ENCODE results near the gene SNX30. TPM values are rescaled to one million over a fixed set of nuclear protein-coding genes. Genes with fewer than 3 reads are reported as not detected.

SNX30 gene
- total RNA-seq, 1 experiment from 2014 or later = 24.8 TPM

- Histone ChIP-seq H3K9me3 (replicated peaks) (no peaks in the 10 kb centered on the region), H3K27ac (no peak overlapping the region), H3K36me3 (peaks cover 2% of the 10 kb centered on the region; the same call in 1 of the 2 replicates), H3K27me3 (no peaks in the 10 kb centered on the region), H3K4me3 (no peak overlapping the region), H3K4me1 (peaks cover 4% of the 10 kb centered on the region; the same call in 1 of the 2 replicates)
- DNase-seq = no peak
These were observed 109.9 kb downstream of the SNX30 start for GRCh38 chr9:112860451-112860850.

DNA sequence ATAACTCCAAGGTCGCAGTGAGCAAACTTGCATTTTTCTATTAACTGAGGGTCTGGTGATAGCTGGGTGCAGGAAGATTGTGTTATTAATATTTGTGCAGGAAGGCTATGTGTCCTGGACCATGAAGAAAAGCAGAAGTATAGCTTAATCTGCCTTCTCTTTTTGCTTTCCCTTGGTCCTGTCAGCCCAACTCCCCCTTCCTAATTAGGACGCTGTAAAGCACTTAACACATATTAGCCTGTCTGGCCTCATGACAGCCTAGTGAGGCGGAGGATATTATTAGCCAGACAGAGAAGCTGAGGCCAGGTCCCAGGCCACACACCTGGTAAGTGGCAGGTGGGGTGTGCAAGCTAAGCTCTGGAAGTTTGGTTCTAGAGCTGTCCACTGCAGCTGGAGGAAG, 110.6 kb downstream of the SNX30 start:
- no peaks in the 10 kb centered on the region for H3K9me3 ChIP-seq (replicated peaks)
- H3K36me3 ChIP-seq = peaks cover 2% of the 10 kb centered on the region; the same call in 1 of the 2 replicates
- no peaks in the 10 kb centered on the region for H3K27me3 ChIP-seq
- no peak for DNase-seq
- peaks cover 4% of the 10 kb centered on the region; the same call in 1 of the 2 replicates for H3K4me1 ChIP-seq
- H3K4me3 ChIP-seq = no peak overlapping the region
- H3K27ac ChIP-seq = no peak overlapping the region

DNA sequence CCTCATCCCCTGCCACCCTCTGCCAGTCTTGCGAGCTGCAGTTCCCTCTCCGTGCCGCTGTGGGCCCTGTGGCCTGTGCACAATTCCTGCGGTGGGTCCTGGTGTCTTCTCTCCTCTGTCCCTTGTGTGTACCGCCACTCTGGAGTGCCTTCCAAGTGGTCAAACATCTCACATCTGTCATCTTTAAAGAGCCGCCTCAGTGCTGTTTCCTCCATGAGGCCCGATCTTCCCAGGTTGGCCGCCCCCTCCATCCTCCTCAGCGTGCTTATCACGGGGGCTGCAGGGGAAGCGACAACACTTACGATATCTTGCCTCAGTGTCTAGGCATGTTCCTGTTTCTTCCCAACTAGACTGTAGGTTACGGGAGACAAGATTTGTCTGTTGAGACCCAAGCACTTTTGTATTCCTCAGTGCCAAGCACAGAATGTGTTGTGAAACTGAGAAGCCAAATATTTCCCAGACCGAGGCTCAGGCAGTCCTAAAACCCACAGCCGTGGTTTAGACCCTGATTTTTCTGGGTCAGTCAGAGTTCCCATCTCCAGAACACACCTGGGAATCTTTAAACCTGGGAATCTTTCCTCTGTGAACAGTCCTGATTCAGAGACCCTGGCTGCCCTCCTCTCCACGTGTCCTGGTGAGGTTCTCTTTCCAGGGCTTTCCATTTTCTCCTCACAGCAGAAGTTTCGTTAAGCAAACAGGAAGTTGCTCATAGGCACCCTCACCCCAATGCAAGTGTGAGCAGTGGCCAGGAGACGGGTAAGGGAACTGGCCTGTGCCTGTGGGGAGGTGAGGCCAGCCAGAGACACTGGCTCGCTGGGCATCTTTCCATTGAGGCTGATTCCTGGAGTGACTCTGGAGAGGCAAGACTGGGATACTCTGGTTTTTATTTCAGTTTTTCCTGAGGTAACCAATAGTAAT, 111.3 kb downstream of the SNX30 start:
- Histone ChIP-seq H3K36me3 (peaks cover 2% of the 10 kb centered on the region; the same call in 1 of the 2 replicates), H3K4me3 (no peak overlapping the region), H3K9me3 (replicated peaks) (no peaks in the 10 kb centered on the region), H3K27ac (no peak overlapping the region), H3K27me3 (no peaks in the 10 kb centered on the region), H3K4me1 (peaks cover under 1% of the 10 kb centered on the region; the same call in 1 of the 2 replicates)
- no peak for DNase-seq

GRCh38 chr9:112863214-112863613, 112.7 kb downstream of the SNX30 start:
- Histone ChIP-seq H3K9me3 (replicated peaks) (no peaks in the 10 kb centered on the region), H3K27me3 (no peaks in the 10 kb centered on the region), H3K36me3 (peaks cover 2% of the 10 kb centered on the region; the same call in 1 of the 2 replicates), H3K4me3 (no peak overlapping the region), H3K27ac (no peak overlapping the region), H3K4me1 (peaks cover under 1% of the 10 kb centered on the region; the same call in 1 of the 2 replicates)
- DNase-seq = no peak

GRCh38 chr9:112863746-112864145, 113.2 kb downstream of the SNX30 start:
- DNase-seq = no peak
- Histone ChIP-seq H3K36me3 (peaks cover 2% of the 10 kb centered on the region; the same call in 1 of the 2 replicates), H3K27ac (no peak overlapping the region), H3K27me3 (no peaks in the 10 kb centered on the region), H3K9me3 (replicated peaks) (no peaks in the 10 kb centered on the region), H3K4me3 (no peak overlapping the region), H3K4me1 (peaks cover 6% of the 10 kb centered on the region)

- H3K4me3 ChIP-seq = no peak overlapping the region
- no peak overlapping the region for H3K27ac ChIP-seq
- H3K9me3 ChIP-seq (replicated peaks) = no peaks in the 10 kb centered on the region
- H3K27me3 ChIP-seq = no peaks in the 10 kb centered on the region
- DNase-seq = no peak
- peaks cover 2% of the 10 kb centered on the region; the same call in 1 of the 2 replicates for H3K36me3 ChIP-seq
- peaks cover 11% of the 10 kb centered on the region for H3K4me1 ChIP-seq
These were observed 113.8 kb downstream of the SNX30 start for GRCh38 chr9:112864403-112864802.

- no peak for DNase-seq
- peaks cover 14% of the 10 kb centered on the region for H3K4me1 ChIP-seq
- no peak overlapping the region for H3K27ac ChIP-seq
- H3K36me3 ChIP-seq = peaks cover 2% of the 10 kb centered on the region; the same call in 1 of the 2 replicates
- no peaks in the 10 kb centered on the region for H3K27me3 ChIP-seq
- H3K9me3 ChIP-seq (replicated peaks) = no peaks in the 10 kb centered on the region
- no peak overlapping the region for H3K4me3 ChIP-seq
These were observed 114.4 kb downstream of the SNX30 start for GRCh38 chr9:112864982-112865381.

DNA sequence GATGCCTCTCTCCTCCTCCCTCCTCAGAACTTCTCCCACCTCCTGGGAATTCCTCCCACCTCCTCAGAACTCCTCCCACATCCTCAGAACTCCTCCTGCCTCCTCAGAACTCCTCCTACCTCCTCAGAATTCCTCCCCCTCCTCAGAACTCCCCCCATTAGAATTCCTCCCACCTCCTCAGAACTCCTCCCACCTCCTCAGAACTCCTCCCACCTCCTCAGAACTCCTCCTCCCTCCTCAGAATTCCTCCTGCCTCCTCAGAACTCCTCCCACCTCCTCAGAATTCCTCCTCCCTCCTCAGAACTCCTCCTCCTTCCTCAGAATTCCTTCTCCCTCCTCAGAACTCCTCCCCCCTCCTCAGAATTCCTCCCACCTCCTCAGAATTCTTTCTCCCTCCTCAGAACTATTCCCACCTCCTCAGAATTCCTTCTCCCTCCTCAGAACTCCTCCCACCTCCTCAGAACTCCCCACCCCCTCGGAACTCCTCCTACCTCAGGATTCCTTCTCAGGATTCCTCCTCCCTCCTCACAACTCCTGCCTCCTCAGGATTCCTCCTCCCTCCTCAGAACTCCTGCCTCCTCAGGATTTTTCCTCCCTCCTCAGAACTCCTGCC, 116.2 kb downstream of the SNX30 start:
- Histone ChIP-seq H3K27me3 (no peaks in the 10 kb centered on the region), H3K36me3 (peaks cover 2% of the 10 kb centered on the region; the same call in 1 of the 2 replicates), H3K27ac (no peak overlapping the region), H3K4me1 (peaks cover 14% of the 10 kb centered on the region), H3K9me3 (replicated peaks) (no peaks in the 10 kb centered on the region), H3K4me3 (no peak overlapping the region)
- DNase-seq = no peak

GRCh38 chr9:112867275-112867991, 116.9 kb downstream of the SNX30 start:
- Histone ChIP-seq H3K4me3 (no peak overlapping the region), H3K27ac (no peak overlapping the region), H3K9me3 (replicated peaks) (no peaks in the 10 kb centered on the region), H3K4me1 (peaks cover 14% of the 10 kb centered on the region), H3K27me3 (no peaks in the 10 kb centered on the region), H3K36me3 (peaks cover 2% of the 10 kb centered on the region; the same call in 1 of the 2 replicates)
- DNase-seq = no peak

DNA sequence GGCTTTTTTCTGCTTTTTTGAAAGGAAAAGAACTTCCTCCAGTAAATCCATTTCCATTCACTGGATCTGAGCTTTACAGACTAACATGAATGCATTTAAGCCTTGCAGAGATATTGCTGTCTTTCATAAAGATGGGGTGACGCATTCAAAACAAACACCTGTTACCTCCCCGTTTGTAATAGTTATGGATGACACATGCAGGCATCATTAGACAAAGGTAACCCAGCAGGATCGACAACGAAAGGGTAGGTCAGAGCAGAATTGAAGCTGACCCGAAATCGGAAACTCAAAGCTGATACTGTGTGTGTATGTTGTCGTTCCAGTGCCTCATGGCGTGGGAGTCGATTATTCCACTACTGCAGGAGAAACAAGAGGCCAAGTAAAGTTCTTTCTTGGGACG, 117.9 kb downstream of the SNX30 start:
- H3K36me3 ChIP-seq = peaks cover 2% of the 10 kb centered on the region; the same call in 1 of the 2 replicates
- no peaks in the 10 kb centered on the region for H3K27me3 ChIP-seq
- peak overlapping the region; percentile 42 for H3K27ac ChIP-seq
- H3K9me3 ChIP-seq (replicated peaks) = no peaks in the 10 kb centered on the region
- no peak for DNase-seq
- no peak overlapping the region for H3K4me3 ChIP-seq
- peaks cover 14% of the 10 kb centered on the region for H3K4me1 ChIP-seq

DNA sequence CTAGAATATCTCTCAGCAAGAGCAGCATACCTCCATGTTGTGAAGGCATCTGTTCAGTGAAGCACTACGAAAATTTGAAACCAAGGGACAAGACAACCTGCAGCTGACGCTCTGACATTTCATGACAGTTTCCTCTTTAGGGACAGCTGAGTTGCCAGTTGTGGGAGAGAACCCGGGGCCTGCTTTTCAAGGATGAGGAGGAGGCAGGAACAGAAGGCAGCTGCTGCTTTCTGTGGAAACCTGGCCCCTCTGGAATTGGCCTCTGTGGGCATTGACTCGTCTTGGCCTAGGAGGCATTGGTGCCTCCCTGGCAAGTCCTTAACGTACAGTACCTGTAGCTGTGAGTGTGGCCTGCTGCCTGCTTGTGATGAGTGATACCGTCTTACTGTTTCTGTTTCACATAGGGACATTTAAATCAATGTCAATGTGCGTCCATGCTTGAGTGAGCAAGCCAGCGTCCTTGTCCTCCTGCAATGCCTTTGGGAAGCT, 118.5 kb downstream of the SNX30 start:
- DNase-seq = peak; percentile 74 to 84
- Histone ChIP-seq H3K4me1 (peaks cover 14% of the 10 kb centered on the region), H3K27ac (peak overlapping the region; percentile 42)

DNA sequence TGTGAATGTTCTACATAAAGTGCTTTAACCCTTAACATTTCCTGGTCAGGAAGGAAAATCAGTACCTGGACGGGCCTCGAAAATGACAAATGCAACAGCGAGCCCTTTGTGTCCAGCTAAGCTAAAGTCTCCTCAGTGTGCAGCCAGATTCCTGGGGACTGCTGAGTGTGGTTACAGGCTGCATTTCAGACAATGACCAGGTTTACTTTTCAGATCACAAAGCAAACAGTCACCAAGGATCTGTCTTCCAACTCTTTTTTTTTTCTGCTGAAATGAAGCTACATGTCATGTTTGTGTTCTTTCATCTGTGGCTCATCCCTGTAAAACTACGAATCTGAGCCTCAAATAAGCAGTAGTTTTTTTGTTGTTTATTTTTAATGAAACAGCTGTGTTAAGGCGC, 119.4 kb downstream of the SNX30 start:
- 0 out of 2 replicates have a peak, but pooled peaks cover 2% of the 10 kb centered on the region for H3K36me3 ChIP-seq
- no peaks in the 10 kb centered on the region for H3K27me3 ChIP-seq
- H3K27ac ChIP-seq = no peak overlapping the region
- no peak for DNase-seq
- H3K4me3 ChIP-seq = no peak overlapping the region
- peaks cover 14% of the 10 kb centered on the region for H3K4me1 ChIP-seq
- no peaks in the 10 kb centered on the region for H3K9me3 ChIP-seq (replicated peaks)

More for the DNA sequence above, 118.5 kb downstream of the SNX30 start:
- peaks cover 2% of the 10 kb centered on the region; the same call in 1 of the 2 replicates for H3K36me3 ChIP-seq
- H3K4me3 ChIP-seq = no peak overlapping the region
- H3K27me3 ChIP-seq = no peaks in the 10 kb centered on the region
- no peaks in the 10 kb centered on the region for H3K9me3 ChIP-seq (replicated peaks)

DNA sequence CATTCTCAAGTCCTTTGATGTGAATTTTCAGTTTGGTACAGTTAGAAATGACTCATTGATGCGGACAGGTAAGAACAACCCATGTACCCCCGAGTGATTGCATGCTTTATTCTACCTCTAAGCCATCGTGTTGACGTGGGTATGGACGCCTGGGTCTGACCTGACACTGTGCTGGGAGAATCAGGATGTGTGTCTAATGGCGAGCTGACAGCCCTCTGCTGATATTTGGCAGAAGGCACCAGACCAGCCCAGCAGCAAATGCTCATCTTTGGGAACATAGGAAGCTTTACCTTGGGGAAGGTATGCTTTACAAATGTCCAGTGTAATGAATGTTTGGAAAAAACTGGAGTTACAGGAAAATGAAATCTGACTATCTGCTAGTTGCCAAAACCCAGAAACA, 120.0 kb downstream of the SNX30 start:
- Histone ChIP-seq H3K4me3 (no peak overlapping the region), H3K36me3 (no peaks in the 10 kb centered on the region), H3K27ac (no peak overlapping the region), H3K27me3 (no peaks in the 10 kb centered on the region), H3K9me3 (replicated peaks) (no peaks in the 10 kb centered on the region), H3K4me1 (peaks cover 14% of the 10 kb centered on the region)
- no peak for DNase-seq

DNA sequence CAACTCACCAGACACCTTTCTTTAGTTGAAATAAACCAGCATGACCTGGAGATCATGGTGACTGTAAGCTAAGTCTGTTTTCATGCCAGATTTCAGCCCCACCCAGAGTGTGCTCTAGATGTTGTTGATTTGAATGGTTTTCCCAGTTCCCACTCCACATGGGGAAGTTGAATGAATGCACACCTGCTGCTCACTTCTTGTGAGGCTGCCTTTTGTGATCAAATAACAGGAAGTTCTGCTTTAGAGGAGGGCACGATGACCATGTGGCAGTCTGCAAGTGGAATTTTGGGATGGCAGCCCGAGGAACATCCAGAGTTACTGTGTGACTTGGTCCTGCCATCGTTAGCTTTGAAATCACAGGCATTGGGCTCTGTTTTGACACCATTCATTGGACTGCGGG, 121.5 kb downstream of the SNX30 start:
- H3K4me1 ChIP-seq = peaks cover 14% of the 10 kb centered on the region
- H3K36me3 ChIP-seq = no peaks in the 10 kb centered on the region
- H3K4me3 ChIP-seq = no peak overlapping the region
- H3K9me3 ChIP-seq (replicated peaks) = no peaks in the 10 kb centered on the region
- H3K27me3 ChIP-seq = no peaks in the 10 kb centered on the region
- H3K27ac ChIP-seq = no peak overlapping the region
- DNase-seq = no peak
